Keratinocyte (primary cell): ENCODE measurements around the gene HDAC8. TPM values are rescaled to one million over a fixed set of nuclear protein-coding genes. Genes with fewer than 3 reads are reported as not detected.
"Not testable (repeated sequence)": the region's sequence is repeated elsewhere in the genome, so short reads cannot be mapped to it uniquely, and the experiment has no call there.

Experiments used
- DNase-seq: peaks from one replicate; pipeline ENCODE4 v3.0.0-alpha.2; 2011; ENCODE audit warnings: low read depth, missing footprints, low spot score
- FAIRE-seq: peaks from 2 replicates; lab custom pipeline; 2011; peaks lifted over from hg19 to GRCh38; lab: Jason Lieb, UNC
- H2AFZ ChIP-seq: 2 replicates; pipeline ENCODE4 v1.6.0; 2012; ENCODE audit warnings: low read length, control low read depth, inconsistent platforms; ENCODE audit not compliant: control insufficient read depth
- H3K27ac ChIP-seq: 2 replicates; pipeline ENCODE4 v1.5.1; 2011; ENCODE audit warnings: low read length; ENCODE audit not compliant: control insufficient read depth, insufficient read depth
- H3K27me3 ChIP-seq: 3 replicates; pipeline ENCODE4 v1.6.0; 2011; ENCODE audit warnings: low read length; ENCODE audit not compliant: control insufficient read depth, insufficient read depth; ENCODE audit errors: extremely low read depth
- H3K36me3 ChIP-seq, 2 experiments: 2 replicates in 1 of 2; 3 replicates in 1 of 2; pipeline ENCODE4 v1.5.1; 2011; ENCODE audit warnings: low read length in 2 of 2, mild to moderate bottlenecking in 1 of 2; ENCODE audit not compliant: control insufficient read depth in 2 of 2, insufficient read depth in 2 of 2; ENCODE audit errors: extremely low read depth in 1 of 2
- H3K4me1 ChIP-seq: 3 replicates; pipeline ENCODE4 v1.5.1; 2011; ENCODE audit warnings: low read length; ENCODE audit not compliant: control insufficient read depth, insufficient read depth; ENCODE audit errors: extremely low read depth
- H3K4me2 ChIP-seq: 3 replicates; pipeline ENCODE4 v1.6.0; 2011; ENCODE audit warnings: low read depth, low read length; ENCODE audit not compliant: control insufficient read depth, insufficient read depth; ENCODE audit errors: extremely low read depth
- H3K4me3 ChIP-seq, 3 experiments: fragments of 200-600 bp in 1 of 3; sonication (generic) in 1 of 3; 2 replicates in 2 of 3; 3 replicates in 1 of 3; pipeline ENCODE4 v1.5.1; 2011 to 2016; ENCODE audit warnings: low read length in 3 of 3, mild to moderate bottlenecking in 3 of 3, control low read depth in 2 of 3, inconsistent platforms in 1 of 3, low read depth in 1 of 3, mixed read lengths in 1 of 3, mixed run types in 1 of 3, moderate library complexity in 1 of 3; ENCODE audit not compliant: control insufficient read depth in 2 of 3, insufficient read depth in 2 of 3; ENCODE audit errors: extremely low read depth in 1 of 3
- H3K79me2 ChIP-seq: 2 replicates; pipeline ENCODE4 v1.6.0; 2012; ENCODE audit warnings: low read length; ENCODE audit not compliant: control insufficient read depth, insufficient read depth
- H3K9ac ChIP-seq: 3 replicates; pipeline ENCODE4 v1.6.0; 2011; ENCODE audit warnings: low read length; ENCODE audit not compliant: control insufficient read depth, insufficient read depth; ENCODE audit errors: extremely low read depth
- H3K9me1 ChIP-seq: 3 replicates; pipeline ENCODE4 v1.6.0; 2011; ENCODE audit warnings: low read length; ENCODE audit not compliant: control insufficient read depth, insufficient read depth; ENCODE audit errors: extremely low read depth
- H3K9me3 ChIP-seq: 2 replicates; pipeline ENCODE4 v1.5.1; 2012; ENCODE audit warnings: low read depth, low read length; ENCODE audit not compliant: control insufficient read depth
- H4K20me1 ChIP-seq: 3 replicates; pipeline ENCODE4 v1.6.0; 2011; ENCODE audit warnings: low read length; ENCODE audit not compliant: control insufficient read depth, insufficient read depth; ENCODE audit errors: extremely low read depth
- EZH2 ChIP-seq: IDR thresholded peaks from one replicate; pipeline ENCODE4 v1.6.1; 2012; ENCODE audit warnings: inconsistent platforms, mild to moderate bottlenecking, low read length, moderate library complexity
- dilution Hi-C: fragments of 300-500 bp; cut with MboI; formaldehyde crosslinking; loops from one replicate; pipeline ENCODE4 v1.7.0; 2020; ENCODE audit warnings: low sequenced_read_pairs; ENCODE audit not compliant: extremely low pct_ligation_motif_present
- polyA plus RNA-seq, 5 experiments: library from polyadenylated mRNA; depleted of rRNA in 3 of 5; stranded (reverse) in 3 of 5; stranded (forward) in 1 of 5; unstranded in 1 of 5; fragments of >200 nt; gene quantifications; 1 replicate in 1 of 5; 2 replicates in 3 of 5; 3 replicates in 1 of 5; pipeline versions ENCODE4 v1.2.1 to v1.2.3, GENCODE V29; 2011 to 2012; ENCODE audit warnings: missing spikeins in 2 of 5, low read depth in 1 of 5, low replicate concordance in 1 of 5
- TF ChIP-seq, protein P1 (sequence below), 3 experiments: IDR thresholded peaks in 1 of 3; conservative IDR thresholded peaks in 1 of 3; optimal IDR thresholded peaks in 1 of 3; 2 replicates in 2 of 3; 3 replicates in 1 of 3; pipeline versions ENCODE3 to v1.5.1; 2011; ENCODE audit warnings: low read length in 3 of 3, mild to moderate bottlenecking in 3 of 3, moderate library complexity in 2 of 3, control low read depth in 1 of 3, inconsistent platforms in 1 of 3; ENCODE audit not compliant: insufficient read depth in 2 of 3; ENCODE audit errors: extremely low read depth in 1 of 3

Gene HDAC8
- polyA plus RNA-seq, 1 donor (not counting 4 experiments of a cell fraction or from before 2014, with no cell fraction given): 27.3 TPM

DNA sequence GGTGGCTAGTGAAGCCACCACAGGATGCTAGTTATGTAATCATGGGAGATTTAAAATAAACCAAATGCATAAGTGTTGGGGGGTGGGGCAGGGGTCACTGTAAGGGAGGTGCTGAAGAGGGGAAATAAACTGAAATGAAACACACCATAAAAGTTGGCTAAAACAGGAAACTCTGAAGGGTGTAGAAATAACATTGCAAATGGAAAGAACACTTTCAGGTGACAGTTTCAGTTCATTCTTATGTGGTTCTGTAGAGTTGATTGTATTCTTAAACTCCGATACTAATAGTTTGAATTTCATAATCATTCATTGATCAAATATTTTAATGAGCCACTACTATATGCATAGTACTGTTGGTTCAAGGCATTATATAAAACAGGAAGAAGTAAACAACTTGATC, 80.1 kb downstream of the HDAC8 start:
- Histone ChIP-seq H3K4me3 (no peak overlapping the region), H3K36me3 (peaks cover 0 to 3% of the 10 kb centered on the region in 2 experiments), H2AFZ (no peak overlapping the region), H3K9me1 (no peaks in the 10 kb centered on the region), H3K9ac (no peak overlapping the region), H3K4me2 (no peak overlapping the region), H4K20me1 (no peaks in the 10 kb centered on the region), H3K27ac (no peak overlapping the region), H3K79me2 (no peaks in the 10 kb centered on the region), H3K9me3 (no peaks in the 10 kb centered on the region), H3K4me1 (no peaks in the 10 kb centered on the region), H3K27me3 (no peaks in the 10 kb centered on the region)
- no peak for FAIRE-seq
- dilution Hi-C loops: no loop called here
- no peak for TF ChIP-seq EZH2
- TF ChIP-seq, protein P1, sequence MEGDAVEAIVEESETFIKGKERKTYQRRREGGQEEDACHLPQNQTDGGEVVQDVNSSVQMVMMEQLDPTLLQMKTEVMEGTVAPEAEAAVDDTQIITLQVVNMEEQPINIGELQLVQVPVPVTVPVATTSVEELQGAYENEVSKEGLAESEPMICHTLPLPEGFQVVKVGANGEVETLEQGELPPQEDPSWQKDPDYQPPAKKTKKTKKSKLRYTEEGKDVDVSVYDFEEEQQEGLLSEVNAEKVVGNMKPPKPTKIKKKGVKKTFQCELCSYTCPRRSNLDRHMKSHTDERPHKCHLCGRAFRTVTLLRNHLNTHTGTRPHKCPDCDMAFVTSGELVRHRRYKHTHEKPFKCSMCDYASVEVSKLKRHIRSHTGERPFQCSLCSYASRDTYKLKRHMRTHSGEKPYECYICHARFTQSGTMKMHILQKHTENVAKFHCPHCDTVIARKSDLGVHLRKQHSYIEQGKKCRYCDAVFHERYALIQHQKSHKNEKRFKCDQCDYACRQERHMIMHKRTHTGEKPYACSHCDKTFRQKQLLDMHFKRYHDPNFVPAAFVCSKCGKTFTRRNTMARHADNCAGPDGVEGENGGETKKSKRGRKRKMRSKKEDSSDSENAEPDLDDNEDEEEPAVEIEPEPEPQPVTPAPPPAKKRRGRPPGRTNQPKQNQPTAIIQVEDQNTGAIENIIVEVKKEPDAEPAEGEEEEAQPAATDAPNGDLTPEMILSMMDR (optimal IDR thresholded peaks at IDR 0.05 in 1 of 3, IDR thresholded peaks at IDR 0.05 in 1 of 3, conservative IDR thresholded peaks at IDR 0.05 in 1 of 3; ENCODE audit: extremely low read depth in 1 of 3, insufficient read depth in 2 of 3, low read length in 3 of 3): no peak
- no peak for DNase-seq

DNA sequence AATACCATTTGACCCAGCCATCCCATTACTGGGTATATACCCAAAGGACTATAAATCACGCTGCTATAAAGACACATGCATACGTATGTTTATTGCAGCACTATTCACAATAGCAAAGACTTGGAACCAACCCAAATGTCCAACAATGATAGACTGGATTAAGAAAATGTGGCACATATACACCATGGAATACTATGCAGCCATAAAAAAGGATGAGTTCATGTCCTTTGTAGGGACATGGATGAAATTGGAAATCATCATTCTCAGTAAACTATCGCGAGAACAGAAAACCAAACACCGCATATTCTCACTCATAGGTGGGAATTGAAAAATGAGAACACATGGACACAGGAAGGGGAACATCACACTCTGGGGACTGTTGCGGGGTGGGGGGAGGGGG, 82.4 kb downstream of the HDAC8 start:
- H3K27me3 ChIP-seq, H3K9me3 ChIP-seq, H3K9me1 ChIP-seq, H3K4me3 ChIP-seq, H3K36me3 ChIP-seq, H3K4me2 ChIP-seq, DNase-seq, H4K20me1 ChIP-seq, dilution Hi-C loops, H3K9ac ChIP-seq, H3K4me1 ChIP-seq, H2AFZ ChIP-seq, H3K79me2 ChIP-seq, FAIRE-seq, H3K27ac ChIP-seq: not testable (repeated sequence)

DNA sequence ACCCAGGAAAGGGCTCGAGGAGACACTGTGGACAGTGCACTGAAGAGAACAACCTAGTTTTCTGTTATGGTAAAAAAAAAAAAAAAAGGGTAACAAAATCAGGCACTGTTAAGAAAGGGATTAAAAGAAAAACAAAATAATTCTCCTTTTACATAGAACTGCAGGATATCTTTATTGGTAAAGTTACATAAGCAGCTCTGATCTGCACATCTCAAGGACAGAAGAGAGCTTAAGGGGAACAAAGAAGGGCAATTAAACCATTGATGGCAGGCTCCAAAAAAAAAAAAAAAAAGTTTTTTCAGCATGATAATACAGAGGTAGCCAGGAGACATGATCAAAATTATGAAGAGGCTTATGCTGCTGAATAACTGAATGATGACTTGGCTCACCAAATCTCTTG, 85.0 kb downstream of the HDAC8 start:
- Histone ChIP-seq H3K36me3 (peaks cover 0 to 3% of the 10 kb centered on the region in 2 experiments), H3K4me2 (no peak overlapping the region), H3K4me1 (no peaks in the 10 kb centered on the region), H3K9me1 (no peaks in the 10 kb centered on the region), H3K9me3 (no peaks in the 10 kb centered on the region), H3K79me2 (no peaks in the 10 kb centered on the region), H3K4me3 (no peak overlapping the region), H3K27ac (no peak overlapping the region), H2AFZ (no peak overlapping the region), H3K9ac (no peak overlapping the region), H4K20me1 (no peaks in the 10 kb centered on the region), H3K27me3 (peaks cover 6% of the 10 kb centered on the region)
- dilution Hi-C loops: no loop called here
- FAIRE-seq (no peak), DNase-seq (no peak)
- TF ChIP-seq, protein P1 (optimal IDR thresholded peaks at IDR 0.05 in 1 of 3, IDR thresholded peaks at IDR 0.05 in 1 of 3, conservative IDR thresholded peaks at IDR 0.05 in 1 of 3; ENCODE audit: extremely low read depth in 1 of 3, insufficient read depth in 2 of 3, low read length in 3 of 3): no peak
- TF ChIP-seq EZH2: no peak
